HG02840 (cell line): ENCODE data around the gene BATF2.
A peak's percentile ranks its signal among the peaks of the same experiment; 100 is the strongest.
"Not testable (repeated sequence)": the region's sequence is repeated elsewhere in the genome, so short reads cannot be mapped to it uniquely, and the experiment has no call there.

Experiments used
- ATAC-seq: cut with Tn5 transposase; IDR thresholded peaks from one replicate; pipeline ENCODE4 v1.9.1; 2021; ENCODE audit warnings: mild to moderate bottlenecking, moderate library complexity, moderate number of reproducible peaks; ENCODE audit not compliant: unreplicated experiment, low FRiP score

Gene BATF2

GRCh38 chr11:64996710-64997380, at the start of gene BATF2:
TSS of gene BATF2 (minus strand) at chr11:64996971. CDS start at chr11:64996914, 57 bp downstream.
- ATAC-seq, result no peak

- no peak for ATAC-seq
Measured at GRCh38 chr11:65045728-65046127, 49.0 kb upstream of the BATF2 start.

DNA sequence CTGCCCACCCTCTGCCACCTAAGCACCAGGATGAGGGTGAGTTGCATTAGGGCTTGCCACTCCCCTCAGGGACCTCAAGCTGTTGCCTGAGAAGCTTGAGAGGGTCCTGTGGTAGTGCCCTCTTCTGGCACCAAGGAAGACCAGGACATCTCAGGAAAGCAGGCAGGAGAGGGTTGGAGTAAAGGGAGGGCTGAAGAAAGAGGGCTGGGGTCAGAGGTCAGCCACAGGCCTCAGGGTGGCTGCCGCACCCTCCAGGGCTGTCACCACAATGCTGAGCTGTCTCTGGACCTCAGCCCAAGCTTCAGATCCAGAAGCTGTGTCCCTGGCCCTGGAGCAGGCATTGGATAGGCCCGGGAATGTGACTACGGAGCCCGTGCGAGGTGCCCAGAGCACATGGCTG, 48.3 kb upstream of the BATF2 start:
- no peak for ATAC-seq

DNA sequence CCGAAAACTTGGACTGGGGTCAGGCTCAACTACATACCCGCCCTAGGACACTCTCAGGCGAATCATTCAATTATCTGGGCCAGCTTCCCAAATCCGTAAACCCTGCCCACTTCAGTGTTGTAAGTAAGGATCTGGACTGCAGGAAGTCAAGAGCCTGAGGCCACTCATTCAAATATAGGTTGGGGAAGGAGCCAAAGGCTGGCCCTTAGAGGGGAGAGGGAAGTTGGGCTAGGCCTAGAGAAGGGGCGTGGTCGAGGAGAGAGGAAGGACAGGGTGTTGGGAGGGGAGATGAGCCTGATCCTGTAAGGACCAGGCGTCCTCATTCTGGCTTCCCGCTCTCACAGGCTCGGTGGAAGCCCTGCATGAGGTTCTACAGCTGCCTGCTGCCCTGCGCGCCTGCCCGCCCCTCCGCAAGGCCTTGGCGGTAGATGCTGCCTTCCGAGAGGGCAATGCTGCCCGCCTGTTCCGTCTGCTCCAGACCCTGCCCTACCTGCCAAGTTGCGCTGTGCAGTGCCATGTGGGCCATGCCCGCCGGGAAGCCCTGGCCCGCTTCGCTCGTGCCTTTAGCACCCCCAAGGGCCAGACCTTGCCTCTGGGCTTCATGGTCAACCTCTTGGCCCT, 47.2 kb upstream of the BATF2 start:
- ATAC-seq, result no peak

DNA sequence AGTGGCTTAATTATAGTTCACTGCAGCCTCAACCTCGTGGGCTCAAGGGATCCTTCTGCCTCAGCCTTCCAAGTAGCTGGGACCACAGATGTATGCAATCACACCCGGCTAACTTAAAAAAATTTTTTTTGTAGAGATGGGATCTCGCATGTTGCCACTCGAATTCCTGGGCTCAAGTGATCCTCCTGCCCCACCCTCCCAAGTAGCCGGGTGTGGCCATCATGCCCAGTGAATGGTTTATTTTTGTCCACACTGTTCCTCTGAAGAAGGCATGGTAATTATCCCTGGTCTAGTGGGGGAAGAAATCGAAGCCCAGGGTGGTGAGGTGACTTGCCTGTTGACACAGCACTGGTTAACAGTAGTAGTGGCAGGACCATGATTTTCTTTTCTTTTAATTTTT, 46.1 kb upstream of the BATF2 start:
- no peak for ATAC-seq

DNA sequence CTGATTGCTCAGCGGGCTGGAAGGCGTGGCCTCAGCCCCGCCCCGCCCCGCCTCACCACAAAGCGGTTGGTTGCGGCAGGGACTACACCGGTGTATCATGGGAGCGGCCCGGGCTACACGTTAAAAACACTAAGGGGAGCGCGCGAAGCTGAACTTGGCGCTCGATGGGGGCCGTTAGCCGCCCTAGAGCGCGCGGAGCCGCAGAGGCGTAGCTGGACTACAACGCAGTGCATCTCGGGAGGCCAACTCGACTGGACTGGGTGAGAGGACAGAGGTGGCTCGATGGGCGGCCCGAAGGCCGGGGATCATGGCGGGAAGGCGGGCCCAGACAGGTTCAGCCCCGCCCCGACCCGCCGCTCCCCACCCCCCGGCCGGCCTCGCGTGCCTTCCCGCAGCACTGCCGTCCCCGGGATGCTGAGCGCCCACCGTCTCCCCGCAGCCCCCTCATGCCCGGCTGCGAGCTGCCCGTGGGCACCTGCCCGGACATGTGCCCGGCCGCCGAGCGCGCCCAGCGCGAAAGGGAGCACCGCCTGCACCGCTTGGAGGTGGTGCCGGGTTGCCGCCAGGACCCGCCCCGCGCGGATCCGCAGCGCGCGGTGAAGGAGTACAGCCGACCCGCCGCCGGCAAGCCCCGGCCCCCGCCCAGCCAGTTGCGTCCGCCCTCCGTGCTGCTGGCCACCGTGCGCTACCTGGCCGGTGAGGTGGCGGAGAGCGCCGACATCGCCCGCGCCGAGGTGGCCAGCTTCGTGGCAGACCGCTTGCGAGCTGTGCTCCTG, 44.3 kb upstream of the BATF2 start, which contains the start of gene SAC3D1:
TSS of gene SAC3D1 (plus strand) at position 364 of the 776 bp plus-strand sequence. CDS start at position 447, 83 bp downstream.
- ATAC-seq, result peak; percentile 81

DNA sequence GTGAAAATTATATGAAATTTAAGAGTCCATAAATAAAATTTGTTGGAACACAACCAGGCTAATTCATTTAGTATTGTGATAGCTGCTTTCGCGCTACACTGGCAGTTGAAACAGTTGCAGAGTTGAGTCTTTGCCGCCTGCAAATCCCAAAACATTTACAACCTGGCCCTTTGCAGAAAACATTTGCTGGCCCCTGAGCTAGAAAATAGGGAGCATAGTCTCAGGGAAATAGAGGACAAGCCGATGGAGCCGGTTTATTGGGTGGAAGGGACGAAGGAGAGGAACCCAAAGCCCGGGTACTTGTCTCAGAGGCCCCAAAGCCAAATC, 43.7 kb upstream of the BATF2 start:
- ATAC-seq, result no peak

DNA sequence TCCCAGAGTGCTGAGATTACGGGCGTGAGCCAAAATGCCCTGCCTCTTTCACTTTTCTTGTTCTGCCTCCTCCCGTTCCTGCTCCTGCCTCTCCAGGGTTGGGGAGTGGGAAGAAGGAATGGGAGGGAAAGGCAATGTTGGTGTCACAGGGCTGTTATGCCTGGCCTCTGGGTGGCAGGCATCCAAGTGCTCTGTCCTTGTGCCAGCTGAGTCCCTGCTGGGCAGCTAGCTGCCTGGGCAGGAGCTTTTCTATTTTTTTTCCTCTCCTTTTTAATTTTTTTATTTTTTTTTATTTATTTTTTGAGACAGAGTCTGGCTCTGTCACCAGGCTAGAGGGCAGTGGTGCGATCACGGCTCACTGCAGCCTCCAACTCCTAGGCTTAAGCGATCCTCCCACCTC, 40.2 kb upstream of the BATF2 start:
- ATAC-seq, result no peak

- ATAC-seq, result no peak
Measured at GRCh38 chr11:65035579-65035978, 38.8 kb upstream of the BATF2 start.

DNA sequence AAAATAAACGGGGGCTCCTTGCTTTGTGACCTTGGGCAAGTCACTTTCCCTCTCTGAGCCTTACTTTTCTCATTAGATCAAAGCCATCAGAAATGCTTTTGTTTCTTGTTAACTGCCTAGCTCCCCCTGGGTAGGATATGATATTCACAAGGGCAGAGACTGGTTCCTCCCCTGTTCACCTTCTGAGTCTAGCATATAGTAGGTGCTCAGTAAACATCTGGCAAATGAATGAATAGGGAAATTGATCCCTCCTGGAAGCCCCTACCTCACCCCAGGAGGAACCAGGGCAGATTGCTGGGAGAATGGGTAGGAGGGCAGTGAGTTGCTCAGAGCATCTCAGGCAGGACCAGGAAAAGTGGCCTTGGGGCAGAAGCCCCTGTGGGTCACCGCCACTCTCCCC, 37.7 kb upstream of the BATF2 start:
- ATAC-seq, result no peak

- no peak for ATAC-seq
Measured at GRCh38 chr11:65032216-65032615, 35.4 kb upstream of the BATF2 start.

DNA sequence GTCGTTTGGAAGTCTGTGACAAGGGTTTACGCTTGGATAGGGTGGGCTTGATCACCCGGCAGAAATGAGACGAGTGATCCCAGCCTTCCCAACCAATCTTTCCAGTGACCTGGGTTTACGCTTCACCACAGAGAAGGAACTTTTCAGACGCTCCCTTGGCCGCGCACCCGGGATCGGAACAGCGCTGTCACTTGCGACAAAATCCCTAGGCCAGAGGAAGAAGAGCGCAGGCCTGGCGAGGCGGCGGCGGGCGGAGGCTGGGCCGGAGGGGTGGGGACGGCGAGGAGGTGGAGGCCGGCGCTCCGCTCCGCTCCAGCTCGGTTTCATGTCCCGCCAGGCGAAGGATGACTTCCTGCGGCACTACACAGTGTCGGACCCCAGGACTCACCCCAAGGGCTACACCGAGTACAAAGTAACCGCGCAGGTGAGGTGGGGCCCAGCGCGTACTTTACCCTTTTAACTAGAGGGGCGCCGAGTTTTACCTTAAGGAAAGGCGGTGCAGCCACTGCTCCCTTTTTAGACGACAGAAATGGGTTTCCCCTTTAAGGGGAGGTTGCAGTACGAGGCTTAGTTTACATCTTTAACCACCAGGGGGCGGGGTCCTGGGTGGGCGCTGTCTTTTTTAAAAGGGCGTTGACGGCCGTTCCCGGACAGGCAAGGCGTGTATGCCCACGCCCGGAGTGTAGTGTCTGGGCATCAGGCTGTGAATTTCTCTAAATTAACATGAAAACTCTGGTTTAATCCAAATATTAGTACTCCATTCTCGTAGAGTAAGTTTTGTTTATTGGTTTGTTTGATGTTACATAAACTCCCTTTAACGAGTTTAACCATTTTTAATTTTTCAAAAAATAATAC, 30.7 kb upstream of the BATF2 start, which contains the start of gene SNX15:
TSS of gene SNX15 (plus strand) at position 227 of the 855 bp plus-strand sequence. CDS start at position 326, 99 bp downstream.
- ATAC-seq, result peak; percentile 86

DNA sequence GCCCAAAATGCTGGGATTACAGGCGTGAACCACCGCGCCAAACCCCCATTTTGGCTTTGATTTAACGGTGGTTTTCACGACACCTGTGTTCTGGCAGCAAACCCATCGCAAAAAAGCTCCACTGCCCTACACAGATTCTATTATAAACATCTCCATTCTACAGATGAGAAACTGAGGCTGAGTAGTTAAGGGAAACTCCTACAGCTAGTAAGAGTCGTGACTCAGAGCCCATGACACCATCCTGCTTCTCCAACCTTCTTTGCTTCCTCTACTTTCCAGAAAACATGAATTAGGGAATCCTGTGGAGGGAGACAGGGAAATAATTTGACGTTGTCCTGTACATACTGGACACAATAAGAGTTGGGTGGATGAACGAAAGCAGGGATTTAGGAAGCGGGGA, 30.0 kb upstream of the BATF2 start:
- no peak for ATAC-seq

- ATAC-seq, result not testable (repeated sequence)
Measured at GRCh38 chr11:65023502-65023901, 26.7 kb upstream of the BATF2 start.

GRCh38 chr11:65021509-65021908, 24.7 kb upstream of the BATF2 start:
- ATAC-seq, result no peak

DNA sequence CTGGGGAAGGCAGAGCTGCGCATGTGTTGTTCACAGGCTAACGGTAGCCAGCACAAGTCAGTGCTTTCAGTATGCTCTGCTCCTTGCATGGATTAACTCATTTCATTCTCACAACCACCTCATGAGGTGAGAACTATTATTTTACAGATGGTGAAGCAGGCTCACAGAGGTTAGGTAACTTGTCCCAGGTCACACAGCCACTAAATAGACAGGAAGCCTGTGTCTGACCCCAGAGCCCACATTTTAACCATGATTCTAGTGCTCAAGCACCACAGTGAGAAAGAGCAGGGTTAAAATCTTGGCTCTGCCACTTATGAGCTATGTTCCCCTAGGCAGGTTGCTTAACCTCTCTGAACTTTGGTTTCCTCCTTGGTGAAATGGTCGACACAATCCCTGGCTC, 24.2 kb upstream of the BATF2 start:
- no peak for ATAC-seq

GRCh38 chr11:65019824-65020223, 23.1 kb upstream of the BATF2 start:
- ATAC-seq, result no peak

- no peak for ATAC-seq
Measured at GRCh38 chr11:65017937-65018336, 21.2 kb upstream of the BATF2 start.

GRCh38 chr11:65016705-65017104, 19.9 kb upstream of the BATF2 start:
- no peak for ATAC-seq

DNA sequence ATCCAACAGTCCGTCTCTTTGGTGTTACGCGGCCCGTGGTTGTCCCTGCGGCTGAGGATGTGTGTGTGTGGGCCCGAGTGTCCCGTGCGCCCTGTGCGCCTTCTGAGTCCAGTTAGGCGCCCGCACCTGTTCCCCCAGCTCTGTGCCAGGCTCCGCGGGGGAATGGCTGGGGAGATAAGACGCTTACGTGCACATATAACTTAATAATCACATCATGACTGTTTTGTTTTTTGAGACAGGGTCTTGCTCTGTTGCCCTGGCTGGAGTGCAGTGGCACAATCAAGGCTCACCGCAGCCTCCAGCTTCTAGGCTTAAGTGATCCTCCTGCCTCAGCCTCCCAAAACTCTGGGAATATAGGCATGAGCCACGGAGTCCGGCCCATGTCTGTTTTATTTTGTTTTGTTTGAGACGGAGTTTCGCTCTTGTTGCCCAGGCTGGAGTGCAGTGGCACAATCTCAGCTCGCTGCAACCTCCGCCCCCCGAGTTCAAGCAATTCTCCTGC, 18.0 kb upstream of the BATF2 start:
- peak; percentile 7 for ATAC-seq
